Thyroid gland (tissue), 4 donors: Measurements from ENCODE around the gene MED16. TPM values are rescaled to one million over a fixed set of nuclear protein-coding genes. Genes with fewer than 3 reads are reported as not detected.

Source experiments
- DNase-seq, 2 donors: peaks; one replicate each; pipeline ENCODE4 v3.0.0-alpha.2; 2019
- H3K27ac ChIP-seq, 3 donors: fragments of 200-600 bp; sonication (generic); 1 replicate in 2 of 3; 2 replicates in 1 of 3; pipeline ENCODE4 v1.5.1; 2016 to 2019; ENCODE audit warnings: mild to moderate bottlenecking in 1 of 3, moderate library complexity in 1 of 3
- H3K27me3 ChIP-seq: fragments of 200-600 bp; sonication (generic); one replicate; pipeline ENCODE4 v1.5.1; 2019
- H3K36me3 ChIP-seq, 2 donors: fragments of 200-600 bp; sonication (generic); one replicate each; pipeline ENCODE4 v1.5.1; 2016 to 2019
- H3K4me1 ChIP-seq, 2 donors: fragments of 200-600 bp; sonication (generic); one replicate each; pipeline ENCODE4 v1.5.1; 2017 to 2019
- H3K4me3 ChIP-seq, 3 donors: fragments of 200-600 bp; sonication (generic); replicated peaks in 1 of 3; 1 replicate in 2 of 3; 2 replicates in 1 of 3; pipeline ENCODE4 v1.5.1; 2016; ENCODE audit warnings: mild to moderate bottlenecking in 1 of 3
- H3K9me3 ChIP-seq: fragments of 200-600 bp; sonication (generic); one replicate; pipeline ENCODE4 v1.5.1; 2017
- CTCF ChIP-seq, 6 experiments: fragments of 200-600 bp in 3 of 6; fragments of 450-650 bp in 3 of 6; sonication (generic) in 3 of 6; IDR thresholded peaks; one replicate each; pipeline ENCODE4 v1.5.1; 2016 to 2019; ENCODE audit warnings: antibody characterized with exemption in 6 of 6, mild to moderate bottlenecking in 2 of 6, inconsistent platforms in 1 of 6, moderate library complexity in 1 of 6
- POLR2A ChIP-seq, 2 donors: fragments of 450-650 bp; IDR thresholded peaks; one replicate each; pipeline ENCODE4 v1.6.1; 2017; ENCODE audit warnings: antibody characterized with exemption in 2 of 2, mild to moderate bottlenecking in 2 of 2, moderate library complexity in 1 of 2
- WGBS, 2 donors: methylation state at CpG; one replicate each; pipeline ENCODE4 v1.1.5; 2017; 5-methylcytosine and 5-hydroxymethylcytosine counted together
- intact Hi-C: fragments of 100-400 bp; cut with DNase I; formaldehyde crosslinking; loops from one replicate; pipeline ENCODE4 v1.15.1; 2023
- total RNA-seq, 4 donors: library from RNA; depleted of rRNA; stranded (reverse); fragments of >200 nt; gene quantifications; one replicate each; pipeline ENCODE4 v1.2.3, GENCODE V29; 2016

Gene MED16
- total RNA-seq, 4 donors from 2014 or later: 33.2 to 66.5 (median 54.3) TPM

GRCh38 chr19:925087-925525 is 32.1 kb upstream of the MED16 start:
- Histone ChIP-seq H3K4me3 (peak overlapping the region; percentile 26 to 95 (median 35)), H3K9me3 (no peaks in the 10 kb centered on the region), H3K27ac (peak overlapping the region in 2 of 3 donors; percentile 73 to 80), H3K27me3 (peaks cover 9% of the 10 kb centered on the region), H3K36me3 (no peaks in the 10 kb centered on the region), H3K4me1 (peaks cover 6 to 22% of the 10 kb centered on the region in 2 donors)
- intact Hi-C loops: loop anchor here (10.0 kb wide), 1 partner anchor 310 kb away; the partner anchor contains the start of gene CBARP
- WGBS, 2 donors: 0 to 1% methylated on average over 1 to 16 of the region's 39 CpGs
- peak in 1 of 2 donors; percentile 32 for DNase-seq
- TF ChIP-seq POLR2A (IDR thresholded peaks at IDR 0.05) (no peak), CTCF (IDR thresholded peaks at IDR 0.05) (no peak)

GRCh38 chr19:924553-925086 is 31.6 kb upstream of the MED16 start:
- H3K27me3 ChIP-seq: peaks cover 14% of the 10 kb centered on the region
- peaks cover 9 to 27% of the 10 kb centered on the region in 2 donors for H3K4me1 ChIP-seq
- TF ChIP-seq POLR2A (IDR thresholded peaks at IDR 0.05) (no peak), CTCF (IDR thresholded peaks at IDR 0.05) (no peak)
- H3K36me3 ChIP-seq: no peaks in the 10 kb centered on the region
- WGBS, 2 donors: 25 to 26% methylated on average over 10 to 13 of the region's 31 CpGs
- H3K27ac ChIP-seq: no peak overlapping the region
- intact Hi-C loops: loop anchor here (10.0 kb wide), 1 partner anchor 310 kb away; the partner anchor contains the start of gene CBARP
- peak overlapping the region; percentile 26 to 95 (median 35) for H3K4me3 ChIP-seq
- no peaks in the 10 kb centered on the region for H3K9me3 ChIP-seq
- no peak for DNase-seq

- TF ChIP-seq POLR2A (IDR thresholded peaks at IDR 0.05) (no peak), CTCF (IDR thresholded peaks at IDR 0.05) (no peak)
- Histone ChIP-seq H3K36me3 (no peaks in the 10 kb centered on the region), H3K9me3 (no peaks in the 10 kb centered on the region), H3K27me3 (peaks cover 30% of the 10 kb centered on the region), H3K27ac (no peak overlapping the region), H3K4me1 (peaks cover 20 to 44% of the 10 kb centered on the region in 2 donors), H3K4me3 (no peak overlapping the region)
- intact Hi-C loops: loop anchor here (2.0 to 10.0 kb wide), 2 partner anchors 63 to 315 kb away; partner anchors contain the start of gene CBARP
- 7 to 9% methylated on average over 8 to 12 of the region's 84 CpGs for WGBS, 2 donors
- no peak for DNase-seq
Measured at GRCh38 chr19:920051-920864, 27.3 kb upstream of the MED16 start.

GRCh38 chr19:919199-920050 is 26.4 kb upstream of the MED16 start:
- intact Hi-C loops: loop anchor here (2.0 to 10.0 kb wide), 4 partner anchors 57 to 315 kb away; partner anchors contain the start of gene CBARP
- peak; percentile 56 to 67 for DNase-seq
- Histone ChIP-seq H3K4me3 (no peak overlapping the region), H3K9me3 (no peaks in the 10 kb centered on the region), H3K4me1 (peaks cover 20 to 38% of the 10 kb centered on the region in 2 donors), H3K36me3 (no peaks in the 10 kb centered on the region), H3K27ac (no peak overlapping the region), H3K27me3 (peaks cover 30% of the 10 kb centered on the region)
- 1 to 6% methylated on average over 11 to 15 of the region's 68 CpGs for WGBS, 2 donors
- no peak for TF ChIP-seq POLR2A (IDR thresholded peaks at IDR 0.05)
- no peak for TF ChIP-seq CTCF (IDR thresholded peaks at IDR 0.05)
